ENCODE measurements around the gene INAFM2.
A peak's percentile ranks its signal among the peaks of the same experiment; 100 is the strongest.

Gene INAFM2

GRCh38 chr15:40335938-40336743 lies 12.6 kb downstream of the INAFM2 start:
- Histone ChIP-seq H3K9me2 (ENCODE audit: low read depth, low read length) (no peaks in the 10 kb centered on the region), H3K4me3 (ENCODE audit: low read depth, low read length, poor library complexity, severe bottlenecking) (peak overlapping the region; percentile 19), H3K4me1 (ENCODE audit: insufficient read depth, low read length, severe bottlenecking) (peaks cover 14% of the 10 kb centered on the region), H3K27me3 (ENCODE audit: insufficient read depth, low read length) (no peaks in the 10 kb centered on the region; the same call in 1 of the 2 replicates), H3K27ac (ENCODE audit: low read depth, low read length, poor library complexity, severe bottlenecking) (no peak overlapping the region), H3K9me3 (ENCODE audit: low read length) (no peaks in the 10 kb centered on the region), H4K20me1 (ENCODE audit: insufficient read depth, low read length) (no peaks in the 10 kb centered on the region), H3K79me2 (ENCODE audit: insufficient read depth, low read length) (no peaks in the 10 kb centered on the region), H3F3A (ENCODE audit: insufficient read depth, low read length) (no peaks in the 10 kb centered on the region), H3K9ac (ENCODE audit: low read length) (no peak overlapping the region), H2AFZ (ENCODE audit: low read length) (no peak overlapping the region), H3K4me2 (ENCODE audit: low read length) (peak overlapping the region; percentile 34; the same call in 1 of the 2 replicates), H3K36me3 (ENCODE audit: insufficient read depth, low read length) (no peaks in the 10 kb centered on the region)
- no peak for TF ChIP-seq CTCF (IDR thresholded peaks at IDR 0.05; ENCODE audit: low read length)
- TF ChIP-seq EZH2 (IDR thresholded peaks at IDR 0.05; ENCODE audit: borderline replicate concordance, low read length) = no peak

GRCh38 chr15:40336744-40337122 lies 13.2 kb downstream of the INAFM2 start:
- Histone ChIP-seq H3K9me3 (ENCODE audit: low read length) (no peaks in the 10 kb centered on the region), H3K4me2 (ENCODE audit: low read length) (peak overlapping the region; percentile 34; the same call in 1 of the 2 replicates), H3K4me3 (ENCODE audit: low read depth, low read length, poor library complexity, severe bottlenecking) (peak overlapping the region; percentile 19), H3F3A (ENCODE audit: insufficient read depth, low read length) (no peaks in the 10 kb centered on the region), H3K27me3 (ENCODE audit: insufficient read depth, low read length) (no peaks in the 10 kb centered on the region; the same call in 1 of the 2 replicates), H3K9me2 (ENCODE audit: low read depth, low read length) (no peaks in the 10 kb centered on the region), H3K4me1 (ENCODE audit: insufficient read depth, low read length, severe bottlenecking) (peaks cover 14% of the 10 kb centered on the region), H4K20me1 (ENCODE audit: insufficient read depth, low read length) (no peaks in the 10 kb centered on the region), H3K27ac (ENCODE audit: low read depth, low read length, poor library complexity, severe bottlenecking) (no peak overlapping the region), H3K79me2 (ENCODE audit: insufficient read depth, low read length) (no peaks in the 10 kb centered on the region), H3K36me3 (ENCODE audit: insufficient read depth, low read length) (no peaks in the 10 kb centered on the region), H3K9ac (ENCODE audit: low read length) (no peak overlapping the region), H2AFZ (ENCODE audit: low read length) (no peak overlapping the region)
- no peak for TF ChIP-seq EZH2 (IDR thresholded peaks at IDR 0.05; ENCODE audit: borderline replicate concordance, low read length)
- peak; percentile 66 for TF ChIP-seq CTCF (IDR thresholded peaks at IDR 0.05; ENCODE audit: low read length)

- TF ChIP-seq CTCF (IDR thresholded peaks at IDR 0.05; ENCODE audit: low read length) = no peak
- TF ChIP-seq EZH2 (IDR thresholded peaks at IDR 0.05; ENCODE audit: borderline replicate concordance, low read length) = no peak
- no peaks in the 10 kb centered on the region for H3K79me2 ChIP-seq (ENCODE audit: insufficient read depth, low read length)
- H3K4me1 ChIP-seq (ENCODE audit: insufficient read depth, low read length, severe bottlenecking) = peaks cover 14% of the 10 kb centered on the region
Observed at GRCh38 chr15:40337597-40337996, 14.1 kb downstream of the INAFM2 start.

More at GRCh38 chr15:40337597-40337996, 14.1 kb downstream of the INAFM2 start:
- H3K9me2 ChIP-seq (ENCODE audit: low read depth, low read length) = no peaks in the 10 kb centered on the region
- no peak overlapping the region for H3K4me3 ChIP-seq (ENCODE audit: low read depth, low read length, poor library complexity, severe bottlenecking)
- no peak overlapping the region for H3K4me2 ChIP-seq (ENCODE audit: low read length)
- no peaks in the 10 kb centered on the region for H3F3A ChIP-seq (ENCODE audit: insufficient read depth, low read length)
- no peaks in the 10 kb centered on the region; the same call in 1 of the 2 replicates for H3K27me3 ChIP-seq (ENCODE audit: insufficient read depth, low read length)
- no peaks in the 10 kb centered on the region for H3K36me3 ChIP-seq (ENCODE audit: insufficient read depth, low read length)
- no peaks in the 10 kb centered on the region for H4K20me1 ChIP-seq (ENCODE audit: insufficient read depth, low read length)
- no peaks in the 10 kb centered on the region for H3K9me3 ChIP-seq (ENCODE audit: low read length)
- no peak overlapping the region for H3K9ac ChIP-seq (ENCODE audit: low read length)
- no peak overlapping the region for H3K27ac ChIP-seq (ENCODE audit: low read depth, low read length, poor library complexity, severe bottlenecking)
- no peak overlapping the region for H2AFZ ChIP-seq (ENCODE audit: low read length)

Data from OCI-LY1 (cell line).